IPS-NIHi11 (cell line): ENCODE measurements around the gene FOXL1.

Experiments
- DNase-seq: peaks from one replicate; pipeline ENCODE4 v3.0.0; 2012; ENCODE audit warnings: mixed read lengths, low spot score

The FOXL1 gene

DNA sequence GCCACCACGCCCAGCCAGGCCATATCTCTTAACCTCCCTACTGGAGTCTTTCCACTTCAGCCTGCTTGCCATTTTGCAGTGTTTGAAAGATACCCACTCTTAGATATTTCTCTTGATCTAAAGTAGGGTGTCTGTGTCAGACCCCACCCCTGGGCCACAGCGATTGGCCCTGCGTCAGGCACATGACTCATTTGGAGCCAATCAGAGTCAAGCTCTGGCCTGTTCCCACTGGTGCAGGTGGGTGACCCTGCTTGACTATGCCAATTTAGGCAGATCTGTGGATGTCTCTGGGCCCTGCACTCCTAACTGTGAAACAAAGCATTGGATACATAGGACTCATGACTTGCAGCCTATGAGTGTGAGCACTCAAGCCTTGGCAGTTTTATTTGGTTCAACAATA lies 27.6 kb downstream of the FOXL1 start:
- DNase-seq, result no peak

DNA sequence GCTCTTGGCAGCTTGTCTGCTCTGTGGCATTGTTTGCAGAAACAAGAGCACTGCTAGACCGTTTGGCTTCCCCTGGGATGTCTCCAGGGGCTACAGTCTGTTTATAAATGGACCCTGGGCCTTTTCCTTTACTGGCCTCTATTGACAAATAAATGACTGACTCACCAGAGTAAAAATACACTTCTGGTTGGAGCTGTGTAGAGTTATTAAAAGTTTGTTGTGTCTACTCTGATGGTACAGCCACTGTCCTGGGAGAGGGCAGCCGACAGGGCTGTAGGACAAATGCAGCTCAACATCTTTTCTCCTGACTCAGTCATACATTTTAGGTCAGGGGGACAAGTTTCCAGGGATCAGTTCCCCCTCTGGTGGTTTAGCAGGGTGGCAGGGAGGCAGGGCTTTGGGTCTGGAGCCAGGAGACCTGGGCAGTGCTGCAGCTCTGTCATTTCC lies 30.0 kb downstream of the FOXL1 start:
- no peak for DNase-seq

DNA sequence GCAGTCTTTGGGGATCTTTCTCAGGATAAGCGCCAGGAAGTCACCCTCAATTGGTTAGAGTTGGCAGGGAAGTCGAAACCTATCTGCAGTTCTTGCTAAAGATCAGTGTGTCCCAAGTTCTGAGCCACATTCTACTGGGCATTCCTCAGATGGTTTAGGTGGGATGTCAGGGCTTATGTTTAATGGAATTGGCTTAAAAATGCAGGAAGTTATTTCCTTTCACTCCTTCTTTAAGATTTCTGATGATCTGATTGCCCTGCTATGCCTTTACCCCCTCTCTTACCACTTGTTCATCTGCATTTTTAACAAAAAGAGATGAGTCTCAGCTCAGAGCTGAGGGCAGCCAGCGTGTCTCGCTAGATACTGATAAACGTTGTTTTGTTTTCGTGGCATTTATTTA lies 30.8 kb downstream of the FOXL1 start:
- no peak for DNase-seq

DNA sequence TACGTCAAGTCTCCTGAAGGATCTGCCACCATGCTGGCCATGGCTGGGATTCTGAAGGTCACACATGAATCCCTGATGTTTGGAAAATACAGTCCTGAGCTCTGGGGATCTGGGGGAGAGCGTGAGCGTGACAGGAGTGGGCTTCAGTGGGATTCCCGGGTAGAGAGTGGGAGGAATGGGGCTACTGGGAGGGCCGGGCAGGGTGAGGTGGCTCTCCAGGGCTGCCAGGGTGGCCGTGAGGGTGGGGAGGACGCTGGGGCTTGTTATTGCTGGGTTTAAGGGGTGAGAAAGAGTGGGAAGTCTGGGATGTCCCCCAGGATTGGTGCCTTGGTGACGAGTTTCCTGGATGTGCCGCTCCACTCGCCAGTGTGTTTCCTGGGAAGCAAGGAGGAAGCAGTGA lies 31.3 kb downstream of the FOXL1 start:
- DNase-seq, result no peak

DNA sequence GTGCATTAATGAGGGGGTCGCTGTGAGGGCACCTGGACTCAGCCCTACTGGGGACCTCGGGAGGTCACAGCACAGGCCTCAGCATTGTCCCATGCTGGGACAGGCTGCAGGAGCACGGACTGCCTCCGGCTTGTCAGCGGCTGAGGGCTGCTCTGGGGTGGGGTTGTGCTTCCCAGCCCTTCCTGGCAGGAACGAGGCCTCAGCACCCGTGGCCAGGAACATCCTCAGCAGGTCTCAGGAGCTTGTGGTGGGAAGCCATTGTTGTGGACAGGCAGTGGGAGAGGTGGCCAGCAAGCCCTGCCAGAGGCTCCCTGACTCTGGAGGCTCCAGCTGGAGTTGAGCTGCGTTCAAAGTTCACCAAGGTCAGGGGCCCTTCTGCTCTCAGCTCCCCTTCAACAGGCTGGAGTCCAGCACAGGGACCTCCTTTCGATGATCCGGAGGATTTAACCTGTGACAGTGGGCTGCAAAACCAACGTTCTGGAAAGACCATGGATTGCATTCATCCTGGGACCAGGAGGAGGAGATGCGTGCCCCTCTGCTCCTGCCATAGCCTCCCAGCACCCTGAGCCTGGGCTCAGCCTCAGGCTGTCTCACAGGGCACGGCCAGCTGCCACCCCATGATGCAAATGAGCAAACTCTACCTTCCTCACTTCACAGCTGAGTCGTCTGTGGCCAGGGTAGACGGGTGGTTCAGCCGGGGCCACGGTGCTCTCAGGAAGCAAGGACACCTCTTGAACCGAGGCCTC lies 32.6 kb downstream of the FOXL1 start:
- no peak for DNase-seq

DNA sequence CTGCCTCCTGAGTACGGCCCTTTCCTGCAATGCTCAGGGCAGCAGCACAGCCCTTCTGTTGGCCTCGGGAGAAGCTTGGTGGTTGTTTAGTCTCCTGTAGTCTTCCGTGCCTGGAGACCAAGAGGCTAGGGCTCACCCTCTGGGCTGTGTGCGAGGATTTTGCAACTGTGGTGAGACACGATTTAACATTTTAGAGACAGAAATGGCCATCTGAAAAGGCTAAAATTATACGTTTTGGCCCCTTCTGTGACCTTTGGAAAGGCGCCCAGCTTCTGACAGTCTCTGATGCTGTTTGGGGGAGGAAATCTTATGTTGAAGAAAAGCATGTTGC lies 33.1 kb downstream of the FOXL1 start:
- DNase-seq, result no peak

DNA sequence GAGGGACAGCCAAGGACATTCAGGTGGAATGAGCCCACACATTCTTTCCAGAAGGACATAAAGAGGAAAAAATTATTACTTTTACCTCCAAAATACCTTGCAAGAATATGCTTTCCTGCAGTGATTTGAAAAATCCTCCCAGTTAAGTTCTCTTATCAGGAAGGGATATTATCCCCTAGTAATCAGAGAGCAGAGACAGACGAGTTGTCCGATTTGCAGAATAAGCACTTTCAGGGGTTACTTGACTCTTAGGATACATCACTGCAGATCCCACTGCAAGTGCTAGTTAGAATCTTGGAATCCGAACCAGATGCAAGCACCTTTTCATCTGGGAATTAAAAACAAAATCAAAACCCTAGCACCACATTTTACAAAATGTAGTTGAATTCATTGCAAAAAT lies 33.6 kb downstream of the FOXL1 start:
- no peak for DNase-seq

DNA sequence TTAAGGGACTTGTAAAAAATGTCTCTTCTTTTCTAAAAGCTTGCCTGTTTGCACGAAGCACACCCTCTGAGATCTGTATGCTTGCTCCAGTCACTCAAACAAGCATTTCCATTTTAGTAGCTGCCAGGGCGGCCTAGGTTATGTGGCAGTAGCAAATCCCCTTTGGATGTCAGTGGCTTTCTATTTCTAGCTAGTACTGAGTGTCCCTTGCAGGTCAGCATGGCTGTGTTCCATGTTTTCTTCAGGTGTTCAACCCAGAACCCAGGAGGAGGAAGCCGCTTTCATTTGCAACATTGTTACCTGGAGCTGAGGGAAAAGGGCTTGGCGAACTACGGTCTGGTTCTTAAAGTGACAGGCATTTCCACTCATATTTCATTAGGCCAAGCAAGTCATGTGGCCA lies 36.4 kb downstream of the FOXL1 start:
- DNase-seq, result no peak

DNA sequence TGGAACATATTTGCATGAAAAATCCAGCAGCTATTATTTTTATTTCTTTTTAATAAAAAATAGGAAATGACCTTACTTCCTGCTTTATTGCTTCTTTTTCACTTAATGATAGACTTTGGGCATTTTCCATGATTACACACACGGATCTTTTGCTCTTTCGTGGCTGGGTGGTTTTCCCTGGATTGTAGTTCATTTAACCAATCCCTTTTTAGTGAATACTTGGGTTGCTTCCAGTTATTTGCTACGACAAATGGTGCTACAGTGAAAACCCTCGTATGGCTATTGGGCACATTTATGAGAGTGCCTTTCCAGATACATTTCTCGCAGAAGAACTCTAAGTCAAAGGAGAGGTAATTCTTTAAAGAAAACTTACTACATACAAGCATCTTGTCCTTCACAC lies 38.6 kb downstream of the FOXL1 start:
- no peak for DNase-seq

DNA sequence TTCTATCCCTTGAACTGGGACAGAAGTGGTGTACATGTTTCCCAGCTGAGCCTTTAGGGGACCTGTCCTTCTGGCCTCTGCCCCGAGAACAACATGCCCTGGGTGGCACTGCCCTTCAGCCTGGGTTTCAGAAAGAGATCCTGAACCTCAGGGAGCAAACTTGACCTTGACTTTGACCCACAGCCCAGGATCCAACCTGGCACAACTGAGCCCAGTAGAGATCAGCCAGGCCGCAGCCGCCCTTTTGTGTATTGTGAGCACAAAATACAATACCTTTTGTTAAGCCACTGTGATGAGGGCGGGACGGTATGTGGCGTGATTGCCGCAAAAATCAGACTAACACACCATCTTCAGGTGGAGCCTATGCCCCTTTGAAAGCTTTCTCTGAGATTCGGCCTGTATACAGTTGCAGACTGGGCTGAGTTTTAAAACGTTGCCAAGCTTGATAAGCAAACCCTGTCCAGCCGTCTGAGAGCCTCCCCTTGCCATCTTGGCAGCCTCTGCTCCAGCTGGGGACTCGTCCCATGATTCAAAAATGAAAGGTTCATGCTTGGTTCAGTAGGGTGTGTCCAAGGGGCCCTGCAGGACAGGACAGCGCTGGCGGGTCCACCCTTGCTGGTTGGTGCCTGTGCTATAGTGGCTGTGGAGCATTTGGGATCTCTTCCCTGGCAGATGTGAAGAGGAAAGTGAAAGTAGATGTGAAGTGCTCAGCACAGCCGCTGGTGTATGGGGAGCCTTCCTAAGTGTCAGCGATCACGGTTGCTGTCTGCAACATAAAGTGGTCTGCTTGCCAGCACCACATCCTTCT lies 40.3 kb downstream of the FOXL1 start:
- no peak for DNase-seq

DNA sequence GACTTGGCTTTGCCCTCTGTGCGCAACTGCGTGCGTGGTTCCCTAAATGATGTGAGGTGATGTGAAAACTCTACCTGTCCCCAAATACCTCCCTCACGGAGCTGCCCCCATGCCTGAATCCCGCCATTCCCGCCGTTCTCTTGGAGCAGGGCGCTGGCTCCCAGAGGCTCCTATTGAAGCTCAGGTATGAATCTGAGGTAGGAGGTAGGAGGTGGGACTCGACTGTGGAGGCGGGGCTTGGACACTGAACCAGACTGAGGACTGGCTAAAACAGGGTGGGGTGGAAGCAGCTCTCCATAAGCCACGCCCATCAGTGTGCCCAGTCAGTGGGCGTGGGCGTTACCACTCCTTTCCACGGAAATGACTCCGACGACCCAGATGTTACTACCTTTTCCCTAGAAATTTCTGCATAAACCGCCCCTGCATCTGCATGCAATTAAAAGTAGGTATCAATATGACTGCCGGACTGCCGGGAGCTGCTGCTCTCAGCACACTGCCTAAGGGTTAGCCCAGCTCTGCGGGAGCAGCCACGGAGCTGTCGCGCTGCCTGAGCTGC lies 41.0 kb downstream of the FOXL1 start:
- peak; percentile 56 for DNase-seq

DNA sequence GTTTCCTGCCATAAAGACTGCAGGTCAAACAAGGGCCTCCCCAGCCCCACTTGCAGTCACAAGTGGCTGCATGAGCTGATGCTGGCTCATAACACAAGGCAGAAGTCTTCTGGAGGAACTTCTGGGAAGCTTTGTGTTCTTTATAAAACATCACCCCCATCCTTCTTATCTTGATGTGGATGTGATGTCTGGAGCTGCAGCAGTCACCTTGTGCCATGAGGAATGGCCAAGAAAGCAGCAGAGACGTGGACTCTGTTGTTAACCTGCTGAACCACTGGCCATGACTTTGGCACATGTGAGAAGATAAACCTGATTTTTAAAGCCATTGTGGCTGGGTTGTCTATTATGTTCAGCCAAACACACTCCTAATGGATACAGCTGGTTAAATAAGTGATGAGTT lies 41.8 kb downstream of the FOXL1 start:
- DNase-seq, result no peak

DNA sequence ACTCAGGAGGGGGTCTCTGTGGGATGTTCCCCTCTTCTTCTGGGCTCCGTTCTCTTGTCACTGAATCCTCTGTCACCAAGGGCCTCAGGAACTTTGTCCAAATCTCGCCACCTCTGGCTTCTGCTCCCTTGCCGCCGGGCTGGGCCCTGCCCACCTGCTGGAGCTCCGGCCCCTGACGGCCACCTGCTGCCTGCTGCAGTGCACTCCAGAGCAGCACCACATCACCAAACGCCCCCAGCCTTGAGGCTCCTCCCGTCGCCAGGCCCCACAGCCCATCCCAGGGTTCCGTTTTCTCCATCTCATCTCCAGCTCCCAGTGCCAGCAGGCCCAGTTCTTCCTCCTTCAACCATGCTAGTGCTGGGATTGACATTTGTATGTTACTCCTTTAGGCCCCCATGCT lies 43.6 kb downstream of the FOXL1 start:
- DNase-seq, result no peak

DNA sequence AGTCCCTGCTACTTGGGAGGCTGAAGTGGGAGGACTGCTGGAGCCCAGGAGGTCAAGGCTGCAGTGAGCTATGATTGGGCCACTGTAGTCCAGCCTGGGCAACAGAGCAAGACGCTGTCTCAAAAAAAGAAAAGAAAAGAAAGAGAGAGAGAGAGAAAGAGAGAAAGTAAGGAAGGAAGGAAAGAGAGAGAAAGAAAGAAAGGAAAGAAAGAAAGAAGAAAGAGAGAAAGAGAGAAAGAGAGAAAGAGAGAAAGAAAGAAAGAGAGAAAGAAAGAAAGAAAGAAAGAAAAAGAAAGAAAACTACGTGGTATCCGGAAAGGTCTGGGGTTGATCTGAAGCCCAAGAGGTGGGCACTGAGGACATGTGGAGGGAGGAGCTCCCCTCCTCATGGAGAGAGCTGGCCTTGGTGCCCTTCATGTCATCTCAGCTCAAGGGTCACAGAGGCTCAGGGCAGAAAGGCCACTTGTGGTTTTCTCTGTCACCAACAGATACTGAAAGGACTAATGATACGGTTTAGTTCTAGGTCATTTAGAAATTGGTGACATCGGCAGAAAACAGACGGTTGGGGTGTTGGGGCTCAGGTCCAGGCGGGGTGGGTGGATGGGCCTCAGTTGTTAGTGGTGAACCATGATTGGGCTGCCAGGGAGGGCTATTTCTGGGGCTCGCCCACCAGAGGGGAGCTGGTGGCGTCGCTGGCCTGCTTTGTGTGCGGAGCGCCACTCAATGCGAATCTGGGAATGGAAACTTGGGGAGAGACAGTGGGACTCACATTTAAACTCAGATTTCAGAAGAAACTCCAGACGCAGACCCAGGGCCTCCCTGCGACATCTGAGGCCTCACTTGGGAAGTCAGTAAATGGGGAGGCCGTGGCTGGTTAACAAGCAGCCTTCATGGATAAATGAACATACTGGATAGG lies 44.6 kb downstream of the FOXL1 start:
- no peak for DNase-seq

DNA sequence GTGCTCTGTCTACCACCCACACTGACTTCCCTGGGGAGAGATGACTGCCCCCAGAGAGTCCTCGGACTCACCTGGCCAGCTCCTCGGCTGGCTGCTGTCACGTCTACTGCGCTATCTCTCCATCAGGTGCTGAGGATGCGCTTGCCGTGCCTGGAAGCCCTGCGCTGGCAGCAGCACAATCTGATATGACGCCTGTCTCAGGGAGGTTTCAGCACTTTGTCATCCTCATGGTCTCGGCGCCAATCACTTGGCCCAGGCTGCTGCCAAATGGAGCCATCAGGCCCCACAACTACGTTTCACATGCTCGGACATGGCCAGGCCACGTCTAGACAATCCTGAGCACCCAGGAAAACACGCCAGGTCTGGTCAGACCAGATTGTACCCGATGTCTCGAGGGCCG lies 46.7 kb downstream of the FOXL1 start:
- DNase-seq, result no peak

DNA sequence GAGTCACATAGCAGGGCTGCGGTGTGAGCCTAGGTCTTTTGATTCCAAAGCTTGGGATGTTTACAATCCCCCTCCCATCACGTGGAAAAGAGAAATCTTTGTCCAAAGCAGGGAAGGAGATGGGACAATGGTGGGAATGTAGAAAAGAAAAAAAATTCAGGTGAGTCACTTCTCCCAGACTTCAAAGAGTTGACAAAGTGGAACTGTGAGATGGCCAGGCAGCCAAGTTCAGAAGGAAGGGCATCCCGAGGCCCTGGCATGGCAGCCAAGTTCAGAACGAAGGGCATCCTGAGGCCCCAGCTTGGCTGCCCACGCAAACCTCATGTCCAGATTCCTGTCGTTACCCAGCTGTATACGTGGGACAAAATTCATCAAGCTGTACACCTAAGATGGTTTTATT lies 47.5 kb downstream of the FOXL1 start:
- DNase-seq, result no peak

DNA sequence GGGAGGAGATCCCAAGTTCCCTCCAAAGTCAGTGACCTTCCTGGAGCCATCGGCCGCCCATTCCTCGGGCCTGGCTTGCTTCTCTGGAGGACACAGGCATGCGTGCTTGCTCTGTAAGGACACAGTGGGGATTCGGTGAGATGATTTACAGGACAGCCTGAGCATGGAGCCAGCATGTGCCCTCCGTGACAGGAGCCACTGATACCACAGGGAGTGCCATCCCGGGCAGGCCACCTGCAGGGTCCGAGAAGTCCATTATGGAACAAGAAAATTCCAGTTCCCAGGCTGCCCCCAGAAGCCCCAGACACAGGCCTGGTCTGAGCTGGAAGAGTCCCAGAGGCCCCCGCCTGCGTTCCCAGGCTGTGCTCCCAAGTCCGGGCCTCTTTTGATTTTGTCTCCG lies 47.9 kb downstream of the FOXL1 start:
- DNase-seq, result no peak

DNA sequence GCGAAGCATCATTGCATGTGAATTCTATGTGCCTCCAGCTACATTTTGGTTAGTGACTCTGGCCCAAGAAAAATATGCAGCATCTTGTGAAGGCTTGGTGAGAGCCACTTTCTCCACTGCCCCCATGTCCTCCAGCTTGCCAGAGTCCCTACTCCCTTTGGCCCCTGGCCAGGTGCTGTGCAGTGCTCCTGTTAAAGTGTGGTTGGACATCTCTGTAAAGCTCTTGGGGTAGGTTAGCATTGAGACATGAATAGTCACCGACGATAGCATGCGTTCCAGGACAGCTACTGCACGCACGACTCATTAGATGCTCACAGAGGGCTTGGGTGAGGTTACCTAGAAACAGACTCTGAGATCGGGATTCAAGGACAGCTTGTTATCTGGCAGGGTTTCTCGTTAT lies 48.6 kb downstream of the FOXL1 start:
- DNase-seq, result no peak

DNA sequence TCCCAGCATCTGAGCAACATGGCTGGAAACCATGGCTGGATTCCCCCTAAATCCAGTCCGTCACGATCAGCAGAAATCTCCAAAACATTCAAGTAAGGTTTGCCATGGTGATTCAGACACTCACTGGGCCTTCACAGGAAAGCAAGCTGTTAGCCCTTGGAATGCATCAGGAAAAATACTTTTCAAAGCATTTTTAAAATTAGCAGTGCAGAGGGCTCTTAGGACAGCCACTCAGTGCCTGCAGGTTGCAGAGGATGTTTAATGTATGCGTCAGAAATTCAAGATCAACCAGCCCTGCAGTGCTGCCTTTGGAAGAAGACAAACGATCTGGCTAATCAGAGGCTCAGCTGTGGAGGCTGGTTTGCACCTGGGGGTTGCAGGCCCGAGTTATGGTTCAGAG lies 50.3 kb downstream of the FOXL1 start:
- no peak for DNase-seq

DNA sequence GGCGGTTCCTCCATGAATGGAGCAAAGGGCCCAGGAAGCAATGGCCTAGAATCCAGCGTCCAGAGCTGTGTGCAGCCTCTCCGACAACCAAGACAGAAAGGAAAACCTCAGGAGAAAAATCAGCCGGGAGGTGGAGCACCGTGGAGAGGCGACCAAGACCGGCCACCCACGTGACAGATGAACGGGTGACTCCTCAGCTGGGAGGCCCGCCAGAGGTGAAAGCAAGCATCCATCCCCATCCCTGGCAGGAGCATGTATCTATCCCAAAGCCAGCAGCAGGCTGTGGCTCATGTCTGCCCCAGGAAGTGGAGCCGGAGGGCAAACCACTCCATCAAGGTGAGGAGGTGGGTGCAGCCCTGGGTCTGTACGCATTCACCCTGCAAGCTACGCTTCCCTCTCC lies 52.1 kb downstream of the FOXL1 start:
- no peak for DNase-seq

DNA sequence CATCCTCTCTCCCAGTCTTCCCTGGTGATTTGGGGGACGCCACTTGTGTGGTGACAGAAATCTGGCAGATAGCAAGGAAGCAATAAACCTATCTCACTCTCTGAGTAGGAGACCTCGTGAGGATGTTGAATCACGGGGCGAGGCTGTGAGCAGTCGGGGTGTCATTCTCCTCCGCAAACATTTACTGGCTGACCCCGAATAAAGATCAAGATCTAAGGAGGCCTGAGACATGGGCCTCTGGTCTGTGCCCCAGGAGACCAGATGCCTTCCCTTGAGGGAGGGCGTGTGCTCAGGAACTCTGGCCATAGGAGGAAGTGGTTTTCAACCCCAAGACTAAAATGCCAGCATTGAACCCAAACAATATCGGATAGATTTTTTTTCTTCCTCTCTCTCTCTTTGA lies 53.1 kb downstream of the FOXL1 start:
- no peak for DNase-seq
